Esophagus muscularis mucosa (tissue), 4 donors: ENCODE data around the gene TBC1D5. TPM values are rescaled to one million over a fixed set of nuclear protein-coding genes. Genes with fewer than 3 reads are reported as not detected.

Source experiments
- DNase-seq: peaks from one replicate; pipeline ENCODE4 v3.0.0-alpha.2; 2017; ENCODE audit errors: extremely low spot score
- H3K27ac ChIP-seq, 4 donors: fragments of 200-600 bp; sonication (generic); replicated peaks in 1 of 4; 1 replicate in 3 of 4; 2 replicates in 1 of 4; pipeline ENCODE4 v1.5.1; 2016 to 2019; ENCODE audit warnings: mild to moderate bottlenecking in 1 of 4
- H3K27me3 ChIP-seq, 4 donors: fragments of 200-600 bp; sonication (generic); one replicate each; pipeline versions ENCODE4 v1.5.1 to v1.6.0; 2016 to 2019
- H3K36me3 ChIP-seq, 4 donors: fragments of 200-600 bp; sonication (generic); one replicate each; pipeline ENCODE4 v1.5.1; 2016 to 2019
- H3K4me1 ChIP-seq, 4 donors: fragments of 200-600 bp; sonication (generic); one replicate each; pipeline ENCODE4 v1.5.1; 2016 to 2019
- H3K4me3 ChIP-seq, 4 donors: fragments of 200-600 bp; sonication (generic); 1 replicate in 2 of 4; 2 replicates in 2 of 4; pipeline ENCODE4 v1.5.1; 2016 to 2019; ENCODE audit warnings: mild to moderate bottlenecking in 4 of 4, moderate library complexity in 1 of 4
- H3K9me3 ChIP-seq, 4 donors: fragments of 200-600 bp; sonication (generic); 1 replicate in 3 of 4; 2 replicates in 1 of 4; pipeline ENCODE4 v1.5.1; 2016 to 2019
- EP300 ChIP-seq: sonication (generic); formaldehyde crosslinking; IDR thresholded peaks from one replicate; pipeline ENCODE4 v1.6.1; 2017; ENCODE audit warnings: antibody characterized with exemption
- POLR2A ChIP-seq: fragments of 450-650 bp; IDR thresholded peaks from one replicate; pipeline ENCODE4 v1.6.1; 2017; ENCODE audit warnings: antibody characterized with exemption, moderate library complexity, mild to moderate bottlenecking, low read depth
- POLR2AphosphoS5 ChIP-seq, 2 donors: sonication (generic); formaldehyde crosslinking; IDR thresholded peaks; one replicate each; pipeline ENCODE4 v1.6.1; 2017; ENCODE audit warnings: antibody characterized with exemption in 2 of 2
- WGBS: methylation state at CpG from one replicate; pipeline ENCODE4 v1.1.5; 2018; 5-methylcytosine and 5-hydroxymethylcytosine counted together
- intact Hi-C: fragments of 100-400 bp; cut with DNase I; formaldehyde crosslinking; loops from one replicate; pipeline ENCODE4 v1.15.1; 2023
- total RNA-seq, 4 donors: library from RNA; depleted of rRNA; stranded (reverse); fragments of >200 nt; gene quantifications; one replicate each; pipeline versions ENCODE4 v1.1.0 to v1.2.1, GENCODE V29; 2016
- TF ChIP-seq, protein P1 (sequence below), 3 experiments: fragments of 200-600 bp in 2 of 3; fragments of 450-650 bp in 1 of 3; sonication (generic) in 2 of 3; IDR thresholded peaks; one replicate each; pipeline ENCODE4 v1.5.1; 2017 to 2019; ENCODE audit warnings: antibody characterized with exemption in 3 of 3, mild to moderate bottlenecking in 2 of 3, moderate library complexity in 1 of 3

Gene TBC1D5
- total RNA-seq, 4 donors from 2014 or later, result 54.0 to 83.1 (median 63.6) TPM

DNA sequence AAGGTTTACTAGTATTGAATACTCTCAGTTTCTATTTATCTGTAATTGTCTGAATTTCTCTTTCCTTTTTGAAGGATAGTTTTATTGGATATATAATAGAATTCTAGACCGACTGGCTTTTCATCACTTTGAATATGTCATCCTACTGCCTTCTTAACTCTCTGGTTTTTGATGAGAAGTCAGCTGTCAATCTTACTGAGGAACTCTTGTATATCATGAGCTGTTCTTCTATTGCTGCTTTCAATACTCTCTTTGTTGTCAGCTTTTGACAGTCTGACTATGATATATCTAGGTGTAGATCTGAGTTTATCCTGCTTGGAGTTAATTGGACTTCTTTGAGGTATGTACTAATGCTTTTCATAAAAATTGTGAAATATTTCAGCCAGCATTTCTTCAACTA, 523.8 kb downstream of the TBC1D5 start:
- TF ChIP-seq EP300, result no peak
- no peak for TF ChIP-seq POLR2AphosphoS5 (IDR thresholded peaks at IDR 0.05)
- TF ChIP-seq, protein P1, sequence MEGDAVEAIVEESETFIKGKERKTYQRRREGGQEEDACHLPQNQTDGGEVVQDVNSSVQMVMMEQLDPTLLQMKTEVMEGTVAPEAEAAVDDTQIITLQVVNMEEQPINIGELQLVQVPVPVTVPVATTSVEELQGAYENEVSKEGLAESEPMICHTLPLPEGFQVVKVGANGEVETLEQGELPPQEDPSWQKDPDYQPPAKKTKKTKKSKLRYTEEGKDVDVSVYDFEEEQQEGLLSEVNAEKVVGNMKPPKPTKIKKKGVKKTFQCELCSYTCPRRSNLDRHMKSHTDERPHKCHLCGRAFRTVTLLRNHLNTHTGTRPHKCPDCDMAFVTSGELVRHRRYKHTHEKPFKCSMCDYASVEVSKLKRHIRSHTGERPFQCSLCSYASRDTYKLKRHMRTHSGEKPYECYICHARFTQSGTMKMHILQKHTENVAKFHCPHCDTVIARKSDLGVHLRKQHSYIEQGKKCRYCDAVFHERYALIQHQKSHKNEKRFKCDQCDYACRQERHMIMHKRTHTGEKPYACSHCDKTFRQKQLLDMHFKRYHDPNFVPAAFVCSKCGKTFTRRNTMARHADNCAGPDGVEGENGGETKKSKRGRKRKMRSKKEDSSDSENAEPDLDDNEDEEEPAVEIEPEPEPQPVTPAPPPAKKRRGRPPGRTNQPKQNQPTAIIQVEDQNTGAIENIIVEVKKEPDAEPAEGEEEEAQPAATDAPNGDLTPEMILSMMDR (IDR thresholded peaks at IDR 0.05), result no peak
- no peak for TF ChIP-seq POLR2A
- peaks cover 0 to 6% (median 0%) of the 10 kb centered on the region in 4 donors for H3K9me3 ChIP-seq
- no peak for DNase-seq
- H3K4me3 ChIP-seq, result no peak overlapping the region
- H3K27me3 ChIP-seq, result no peaks in the 10 kb centered on the region
- H3K4me1 ChIP-seq, result no peaks in the 10 kb centered on the region
- intact Hi-C loops, result no loop called here
- no peak overlapping the region for H3K27ac ChIP-seq
- H3K36me3 ChIP-seq, result no peaks in the 10 kb centered on the region
- WGBS, result 100% methylated on average over 1 of the region's 1 CpG

DNA sequence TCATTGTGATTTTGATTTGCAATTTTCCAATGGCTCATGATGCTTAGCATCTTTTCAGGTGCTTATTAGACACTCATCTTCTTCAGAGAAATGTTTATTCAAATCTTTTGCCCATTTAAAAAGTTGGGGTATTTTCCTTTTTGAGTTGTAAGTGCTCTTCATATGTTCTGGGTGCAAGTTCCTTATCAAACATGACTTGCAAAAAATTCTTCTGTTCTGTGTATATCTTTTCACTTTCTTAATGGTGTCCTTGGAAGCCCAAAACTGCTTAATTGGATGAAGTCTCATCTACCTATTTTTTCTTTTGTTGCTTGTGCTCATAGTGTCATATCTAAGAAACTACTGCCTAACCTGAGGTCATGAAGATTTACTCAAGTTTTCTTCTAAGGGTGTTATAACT, 524.8 kb downstream of the TBC1D5 start:
- no peaks in the 10 kb centered on the region for H3K4me1 ChIP-seq
- no peak overlapping the region for H3K4me3 ChIP-seq
- H3K27me3 ChIP-seq, result no peaks in the 10 kb centered on the region
- TF ChIP-seq POLR2A (no peak), EP300 (no peak), POLR2AphosphoS5 (IDR thresholded peaks at IDR 0.05) (no peak)
- TF ChIP-seq, protein P1 (IDR thresholded peaks at IDR 0.05), result no peak
- no peak overlapping the region for H3K27ac ChIP-seq
- H3K9me3 ChIP-seq, result peaks cover 0 to 6% (median 0%) of the 10 kb centered on the region in 4 donors
- intact Hi-C loops, result no loop called here
- H3K36me3 ChIP-seq, result peaks cover 0 to 9% (median 2%) of the 10 kb centered on the region in 4 donors
- no peak for DNase-seq

DNA sequence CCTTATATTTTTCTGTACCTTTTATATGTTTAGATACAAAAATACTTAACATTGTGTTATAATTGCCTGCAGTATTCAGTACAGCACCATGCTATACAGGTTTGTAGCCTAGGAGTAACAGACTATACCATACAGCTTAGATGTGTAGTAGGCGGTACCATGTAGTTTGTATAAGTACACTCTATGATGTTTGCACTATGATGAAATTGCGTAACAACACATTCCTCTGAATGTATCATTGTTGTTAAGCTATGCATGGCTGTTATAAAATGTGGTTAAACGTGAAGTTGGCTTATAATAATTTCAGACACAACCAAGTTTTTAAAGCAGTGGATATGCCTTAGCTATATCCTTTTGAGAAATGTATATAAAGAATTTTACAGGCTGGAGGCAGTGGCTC, 529.3 kb downstream of the TBC1D5 start:
- H3K4me3 ChIP-seq, result no peak overlapping the region
- H3K9me3 ChIP-seq, result no peaks in the 10 kb centered on the region
- no peak for DNase-seq
- H3K36me3 ChIP-seq, result peaks cover 0 to 17% (median 2%) of the 10 kb centered on the region in 4 donors
- WGBS, result 93% methylated on average over 3 of the region's 3 CpGs
- H3K27me3 ChIP-seq, result no peaks in the 10 kb centered on the region
- intact Hi-C loops, result no loop called here
- TF ChIP-seq EP300 (no peak), POLR2A (no peak), POLR2AphosphoS5 (IDR thresholded peaks at IDR 0.05) (no peak)
- TF ChIP-seq, protein P1 (IDR thresholded peaks at IDR 0.05), result no peak
- H3K27ac ChIP-seq, result no peak overlapping the region
- peaks cover 0 to under 1% (median under 1%) of the 10 kb centered on the region in 4 donors for H3K4me1 ChIP-seq

- no peak for DNase-seq
- intact Hi-C loops, result no loop called here
- WGBS, result 88% methylated on average over 4 of the region's 4 CpGs
- Histone ChIP-seq H3K36me3 (peaks cover 0 to 13% (median 3%) of the 10 kb centered on the region in 4 donors), H3K4me3 (no peak overlapping the region), H3K9me3 (peaks cover 0 to 3% (median under 1%) of the 10 kb centered on the region in 4 donors), H3K27me3 (no peaks in the 10 kb centered on the region), H3K27ac (no peak overlapping the region), H3K4me1 (peaks cover 0 to 14% (median 6%) of the 10 kb centered on the region in 4 donors)
- TF ChIP-seq POLR2AphosphoS5 (IDR thresholded peaks at IDR 0.05) (no peak), POLR2A (no peak), EP300 (no peak)
- TF ChIP-seq, protein P1 (IDR thresholded peaks at IDR 0.05), result no peak
Measured at GRCh38 chr3:17207979-17208378, 534.5 kb downstream of the TBC1D5 start.

DNA sequence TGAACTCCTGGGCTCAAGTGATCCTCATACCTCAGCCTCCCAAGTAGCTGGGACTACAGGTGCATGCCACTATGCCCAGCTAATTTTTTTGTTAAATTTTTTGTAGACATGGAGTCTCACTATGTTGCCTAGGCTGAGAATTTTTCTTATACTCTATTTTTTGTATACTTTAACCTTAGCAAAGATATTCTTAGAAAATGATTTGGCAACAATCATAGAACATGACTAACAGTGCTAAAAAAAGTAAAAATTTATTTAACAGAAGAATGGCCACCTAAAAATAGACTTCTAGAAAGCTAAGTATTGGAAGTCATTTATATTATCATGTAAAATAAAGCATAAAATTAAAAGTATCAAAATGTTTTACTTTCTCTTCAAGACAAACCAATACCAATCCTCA, 535.4 kb downstream of the TBC1D5 start:
- intact Hi-C loops, result no loop called here
- no peaks in the 10 kb centered on the region for H3K27me3 ChIP-seq
- peaks cover 3 to 13% (median 8%) of the 10 kb centered on the region in 4 donors for H3K9me3 ChIP-seq
- DNase-seq, result no peak
- H3K27ac ChIP-seq, result no peak overlapping the region
- TF ChIP-seq POLR2A, result no peak
- TF ChIP-seq, protein P1 (IDR thresholded peaks at IDR 0.05), result no peak
- TF ChIP-seq EP300, result no peak
- no peak for TF ChIP-seq POLR2AphosphoS5 (IDR thresholded peaks at IDR 0.05)
- H3K36me3 ChIP-seq, result peaks cover 0 to 17% (median 7%) of the 10 kb centered on the region in 4 donors
- no peak overlapping the region for H3K4me3 ChIP-seq
- H3K4me1 ChIP-seq, result peaks cover 0 to 14% (median 6%) of the 10 kb centered on the region in 4 donors
